ENCODE results near the gene KLHL26.

The KLHL26 gene

DNA sequence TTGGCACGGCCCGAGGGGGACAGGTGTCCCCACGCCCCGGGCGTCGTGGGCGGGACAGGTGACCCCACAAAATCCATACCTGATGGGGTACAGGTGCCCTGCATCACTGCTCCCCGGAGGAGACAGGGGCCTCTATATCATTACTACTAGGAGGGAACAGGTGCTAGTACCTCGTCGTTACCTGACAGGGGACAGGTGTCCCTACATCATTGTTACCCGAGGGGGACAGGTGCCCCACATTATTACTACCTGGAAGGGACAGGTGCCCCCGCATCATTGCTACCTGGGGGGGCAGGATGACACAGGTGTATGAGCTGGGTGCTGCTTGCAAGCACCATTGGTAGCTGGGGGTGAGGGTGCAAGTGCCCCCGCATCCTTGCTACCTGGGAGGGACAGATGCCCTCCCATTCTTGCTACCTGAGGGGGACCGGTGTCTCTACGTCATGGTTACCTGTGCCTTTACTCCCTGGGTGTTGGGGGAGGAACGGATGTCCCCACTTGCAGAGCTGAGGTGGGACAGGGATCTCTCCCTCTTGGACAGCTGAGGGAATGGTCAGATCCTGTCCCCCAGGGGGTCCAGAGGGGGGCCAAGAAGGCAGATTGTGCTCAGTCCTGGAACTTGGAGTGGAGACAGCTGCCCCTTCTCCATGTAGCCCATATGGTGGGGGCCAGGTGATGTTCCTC is 47.3 kb downstream of the KLHL26 start:
- Histone ChIP-seq H3K36me3 (ENCODE audit: control insufficient read depth in 2 of 2, insufficient read depth in 1 of 2, low read length in 2 of 2) (no peaks in the 10 kb centered on the region), H3K27ac (ENCODE audit: extremely low read depth, low read depth, low read length) (no peak overlapping the region; the same call in 1 of the 2 replicates), H3K4me3 (ENCODE audit: low read depth, low read length) (peak overlapping the region; percentile 73), H3K4me1 (ENCODE audit: control insufficient read depth, insufficient read depth, low read length) (no peaks in the 10 kb centered on the region), H3K9me3 (ENCODE audit: control insufficient read depth, insufficient read depth, low read depth, low read length) (no peaks in the 10 kb centered on the region)
- CTCF ChIA-PET: no interaction called here
- TF ChIP-seq, protein P1, sequence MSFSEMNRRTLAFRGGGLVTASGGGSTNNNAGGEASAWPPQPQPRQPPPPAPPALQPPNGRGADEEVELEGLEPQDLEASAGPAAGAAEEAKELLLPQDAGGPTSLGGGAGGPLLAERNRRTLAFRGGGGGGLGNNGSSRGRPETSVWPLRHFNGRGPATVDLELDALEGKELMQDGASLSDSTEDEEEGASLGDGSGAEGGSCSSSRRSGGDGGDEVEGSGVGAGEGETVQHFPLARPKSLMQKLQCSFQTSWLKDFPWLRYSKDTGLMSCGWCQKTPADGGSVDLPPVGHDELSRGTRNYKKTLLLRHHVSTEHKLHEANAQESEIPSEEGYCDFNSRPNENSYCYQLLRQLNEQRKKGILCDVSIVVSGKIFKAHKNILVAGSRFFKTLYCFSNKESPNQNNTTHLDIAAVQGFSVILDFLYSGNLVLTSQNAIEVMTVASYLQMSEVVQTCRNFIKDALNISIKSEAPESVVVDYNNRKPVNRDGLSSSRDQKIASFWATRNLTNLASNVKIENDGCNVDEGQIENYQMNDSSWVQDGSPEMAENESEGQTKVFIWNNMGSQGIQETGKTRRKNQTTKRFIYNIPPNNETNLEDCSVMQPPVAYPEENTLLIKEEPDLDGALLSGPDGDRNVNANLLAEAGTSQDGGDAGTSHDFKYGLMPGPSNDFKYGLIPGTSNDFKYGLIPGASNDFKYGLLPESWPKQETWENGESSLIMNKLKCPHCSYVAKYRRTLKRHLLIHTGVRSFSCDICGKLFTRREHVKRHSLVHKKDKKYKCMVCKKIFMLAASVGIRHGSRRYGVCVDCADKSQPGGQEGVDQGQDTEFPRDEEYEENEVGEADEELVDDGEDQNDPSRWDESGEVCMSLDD (tag by site-specific recombination; IDR thresholded peaks at IDR 0.05): peak; percentile 79
- TF ChIP-seq ZBTB8A (tag by site-specific recombination; IDR thresholded peaks at IDR 0.05): no peak
- no peak for TF ChIP-seq ZNF670 (tag by site-specific recombination; IDR thresholded peaks at IDR 0.05; ENCODE audit: low read depth)
- TF ChIP-seq GLI4 (tag by site-specific recombination; IDR thresholded peaks at IDR 0.05): no peak
- TF ChIP-seq, protein P2, sequence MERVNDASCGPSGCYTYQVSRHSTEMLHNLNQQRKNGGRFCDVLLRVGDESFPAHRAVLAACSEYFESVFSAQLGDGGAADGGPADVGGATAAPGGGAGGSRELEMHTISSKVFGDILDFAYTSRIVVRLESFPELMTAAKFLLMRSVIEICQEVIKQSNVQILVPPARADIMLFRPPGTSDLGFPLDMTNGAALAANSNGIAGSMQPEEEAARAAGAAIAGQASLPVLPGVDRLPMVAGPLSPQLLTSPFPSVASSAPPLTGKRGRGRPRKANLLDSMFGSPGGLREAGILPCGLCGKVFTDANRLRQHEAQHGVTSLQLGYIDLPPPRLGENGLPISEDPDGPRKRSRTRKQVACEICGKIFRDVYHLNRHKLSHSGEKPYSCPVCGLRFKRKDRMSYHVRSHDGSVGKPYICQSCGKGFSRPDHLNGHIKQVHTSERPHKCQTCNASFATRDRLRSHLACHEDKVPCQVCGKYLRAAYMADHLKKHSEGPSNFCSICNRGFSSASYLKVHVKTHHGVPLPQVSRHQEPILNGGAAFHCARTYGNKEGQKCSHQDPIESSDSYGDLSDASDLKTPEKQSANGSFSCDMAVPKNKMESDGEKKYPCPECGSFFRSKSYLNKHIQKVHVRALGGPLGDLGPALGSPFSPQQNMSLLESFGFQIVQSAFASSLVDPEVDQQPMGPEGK (tag by site-specific recombination; IDR thresholded peaks at IDR 0.05): peak; percentile 17; the same call in 1 of the 2 replicates
- no peak for TF ChIP-seq INSM2 (tag by site-specific recombination; IDR thresholded peaks at IDR 0.05)
- TF ChIP-seq ZNF837 (tag by site-specific recombination; IDR thresholded peaks at IDR 0.05): no peak
- TF ChIP-seq ZNF530 (tag by site-specific recombination; IDR thresholded peaks at IDR 0.05; ENCODE audit: low read depth): no peak
- TF ChIP-seq, protein P3, sequence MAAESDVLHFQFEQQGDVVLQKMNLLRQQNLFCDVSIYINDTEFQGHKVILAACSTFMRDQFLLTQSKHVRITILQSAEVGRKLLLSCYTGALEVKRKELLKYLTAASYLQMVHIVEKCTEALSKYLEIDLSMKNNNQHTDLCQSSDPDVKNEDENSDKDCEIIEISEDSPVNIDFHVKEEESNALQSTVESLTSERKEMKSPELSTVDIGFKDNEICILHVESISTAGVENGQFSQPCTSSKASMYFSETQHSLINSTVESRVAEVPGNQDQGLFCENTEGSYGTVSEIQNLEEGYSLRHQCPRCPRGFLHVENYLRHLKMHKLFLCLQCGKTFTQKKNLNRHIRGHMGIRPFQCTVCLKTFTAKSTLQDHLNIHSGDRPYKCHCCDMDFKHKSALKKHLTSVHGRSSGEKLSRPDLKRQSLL (tag by site-specific recombination; IDR thresholded peaks at IDR 0.05): no peak
- TF ChIP-seq SETDB1 (IDR thresholded peaks at IDR 0.05; ENCODE audit: insufficient read length, low read length): no peak
- TF ChIP-seq ZNF133 (tag by site-specific recombination; IDR thresholded peaks at IDR 0.05): no peak
- peak; percentile 96 for TF ChIP-seq ZEB2 (tag by site-specific recombination; IDR thresholded peaks at IDR 0.05)
- no peak for TF ChIP-seq ZFHX2 (tag by site-specific recombination; conservative IDR thresholded peaks at IDR 0.05)
- POLR2A ChIA-PET: no interaction called here

- no peak for TF ChIP-seq ZNF433 (tag by site-specific recombination; IDR thresholded peaks at IDR 0.05; ENCODE audit: low read depth)
- no peak for TF ChIP-seq FEZF1 (tag by site-specific recombination; IDR thresholded peaks at IDR 0.05)
- TF ChIP-seq ZNF335 (tag by site-specific recombination; conservative IDR thresholded peaks at IDR 0.05): peak; percentile 59
- Histone ChIP-seq H3K4me3 (ENCODE audit: low read depth, low read length) (peak overlapping the region; percentile 73), H3K27ac (ENCODE audit: extremely low read depth, low read depth, low read length) (no peak overlapping the region; the same call in 1 of the 2 replicates), H3K9me3 (ENCODE audit: control insufficient read depth, insufficient read depth, low read depth, low read length) (no peaks in the 10 kb centered on the region), H3K36me3 (ENCODE audit: control insufficient read depth in 2 of 2, insufficient read depth in 1 of 2, low read length in 2 of 2) (no peaks in the 10 kb centered on the region), H3K4me1 (ENCODE audit: control insufficient read depth, insufficient read depth, low read length) (no peaks in the 10 kb centered on the region)
- ChIA-PET POLR2A (no interaction called here), CTCF (interaction anchor here (0.7 kb wide), 1 partner anchor 27 kb away, joined by 3 read pairs; no protein-coding TSS in a partner anchor)
Observed at GRCh38 chr19:18684642-18684993, 47.8 kb downstream of the KLHL26 start.

Data from HEK293 (cell line).